Gastrocnemius medialis (tissue), 4 donors: ENCODE measurements around the gene TMEM52. TPM values are rescaled to one million over a fixed set of nuclear protein-coding genes. Genes with fewer than 3 reads are reported as not detected.

ENCODE experiments used
- ATAC-seq, 2 donors: fragments of 150-250 bp; one replicate each; pipeline ENCODE4 v1.9.1; 2016
- DNase-seq, 2 donors: peaks; one replicate each; pipeline ENCODE4 v3.0.0-alpha.2; 2019
- H3K27ac ChIP-seq, 4 donors: fragments of 200-600 bp; sonication (generic); 1 replicate in 1 of 4; 2 replicates in 3 of 4; pipeline ENCODE4 v1.5.1; 2016 to 2018; ENCODE audit warnings: mild to moderate bottlenecking in 2 of 4, moderate library complexity in 1 of 4
- H3K27me3 ChIP-seq, 3 donors: fragments of 200-600 bp; sonication (generic) in 2 of 3; 1 replicate in 1 of 3; 2 replicates in 2 of 3; pipeline versions ENCODE4 v1.5.1 to v1.6.0; 2016 to 2019; ENCODE audit warnings: mild to moderate bottlenecking in 1 of 3, moderate library complexity in 1 of 3
- H3K36me3 ChIP-seq, 2 donors: fragments of 200-600 bp; sonication (generic) in 1 of 2; one replicate each; pipeline ENCODE4 v1.5.1; 2017 to 2018
- H3K4me1 ChIP-seq, 2 donors: fragments of 200-600 bp; sonication (generic) in 1 of 2; one replicate each; pipeline ENCODE4 v1.5.1; 2016 to 2017; ENCODE audit warnings: mild to moderate bottlenecking in 2 of 2
- H3K4me3 ChIP-seq, 4 donors: fragments of 200-600 bp; sonication (generic) in 3 of 4; 1 replicate in 1 of 4; 2 replicates in 3 of 4; pipeline ENCODE4 v1.5.1; 2016 to 2019; ENCODE audit warnings: mild to moderate bottlenecking in 2 of 4
- H3K9me3 ChIP-seq, 3 donors: fragments of 200-600 bp; sonication (generic) in 2 of 3; 1 replicate in 1 of 3; 2 replicates in 2 of 3; pipeline ENCODE4 v1.5.1; 2016 to 2019
- CTCF ChIP-seq, 5 experiments: fragments of 450-650 bp in 3 of 5; fragments of 200-600 bp in 2 of 5; sonication (generic) in 2 of 5; IDR thresholded peaks in 4 of 5; conservative IDR thresholded peaks in 1 of 5; 1 replicate in 4 of 5; 2 replicates in 1 of 5; pipeline ENCODE4 v1.5.1; 2016 to 2019; ENCODE audit warnings: antibody characterized with exemption in 5 of 5, mild to moderate bottlenecking in 3 of 5, moderate library complexity in 3 of 5
- POLR2A ChIP-seq, 2 donors: fragments of 450-650 bp; IDR thresholded peaks; one replicate each; pipeline ENCODE4 v1.6.1; 2017; ENCODE audit warnings: antibody characterized with exemption in 2 of 2, mild to moderate bottlenecking in 2 of 2, moderate library complexity in 2 of 2
- in situ Hi-C, 4 donors: fragments of 200-750 bp; cut with MboI; loops; one replicate each; pipeline versions ENCODE4 v1.15.0 to v1.8.0; 2017; ENCODE audit warnings: low sequenced_read_pairs in 4 of 4
- intact Hi-C: fragments of 100-400 bp; cut with DNase I; formaldehyde crosslinking; loops from one replicate; pipeline ENCODE4 v1.15.1; 2023; ENCODE audit warnings: low total_unique reads
- total RNA-seq, 4 donors: library from RNA; depleted of rRNA; stranded (reverse); fragments of >200 nt; gene quantifications; one replicate each; pipeline versions ENCODE4 v1.1.0 to v1.2.3, GENCODE V29; 2016

Gene TMEM52
- total RNA-seq, 4 donors from 2014 or later, result 43.3 to 155 (median 67.2) TPM

- in situ Hi-C loops, result loop anchor here in 2 of 4 donors (10.0 to 25.0 kb wide), 2 partner anchors 97 to 119 kb away; no protein-coding TSS in a partner anchor
Observed at GRCh38 chr1:1881727-1882126, 37.4 kb downstream of the TMEM52 start.

GRCh38 chr1:1880617-1881312 lies 38.3 kb downstream of the TMEM52 start:
- no peaks in the 10 kb centered on the region for H3K27me3 ChIP-seq
- H3K4me3 ChIP-seq, result no peak overlapping the region
- intact Hi-C loops, result no loop called here
- H3K9me3 ChIP-seq, result no peaks in the 10 kb centered on the region
- H3K4me1 ChIP-seq, result peaks cover 25 to 52% of the 10 kb centered on the region in 2 donors
- DNase-seq, result no peak
- no peak overlapping the region for H3K27ac ChIP-seq
- ATAC-seq, result no peak
- in situ Hi-C loops, result loop anchor here in 2 of 4 donors (10.0 to 25.0 kb wide), 2 partner anchors 96 to 118 kb away; no protein-coding TSS in a partner anchor
- TF ChIP-seq POLR2A (IDR thresholded peaks at IDR 0.05) (no peak), CTCF (IDR thresholded peaks at IDR 0.05 in 4 of 5, conservative IDR thresholded peaks at IDR 0.05 in 1 of 5) (no peak)
- no peaks in the 10 kb centered on the region for H3K36me3 ChIP-seq

More at GRCh38 chr1:1881727-1882126, 37.4 kb downstream of the TMEM52 start:
- intact Hi-C loops, result no loop called here
- Histone ChIP-seq H3K4me1 (peaks cover 18 to 56% of the 10 kb centered on the region in 2 donors), H3K36me3 (no peaks in the 10 kb centered on the region), H3K27me3 (no peaks in the 10 kb centered on the region), H3K27ac (no peak overlapping the region), H3K9me3 (no peaks in the 10 kb centered on the region), H3K4me3 (no peak overlapping the region)
- DNase-seq (no peak), ATAC-seq (no peak)
- no peak for TF ChIP-seq CTCF (IDR thresholded peaks at IDR 0.05 in 4 of 5, conservative IDR thresholded peaks at IDR 0.05 in 1 of 5)
- no peak for TF ChIP-seq POLR2A (IDR thresholded peaks at IDR 0.05)

GRCh38 chr1:1879942-1880341 lies 39.1 kb downstream of the TMEM52 start:
- H3K36me3 ChIP-seq, result no peaks in the 10 kb centered on the region
- H3K9me3 ChIP-seq, result no peaks in the 10 kb centered on the region
- intact Hi-C loops (no loop called here), in situ Hi-C loops (loop anchor here in 2 of 4 donors (10.0 to 25.0 kb wide), 2 partner anchors 95 to 118 kb away; no protein-coding TSS in a partner anchor)
- DNase-seq (no peak), ATAC-seq (no peak)
- H3K27ac ChIP-seq, result no peak overlapping the region
- peaks cover 25 to 52% of the 10 kb centered on the region in 2 donors for H3K4me1 ChIP-seq
- no peaks in the 10 kb centered on the region for H3K27me3 ChIP-seq
- H3K4me3 ChIP-seq, result no peak overlapping the region
- TF ChIP-seq CTCF (IDR thresholded peaks at IDR 0.05 in 4 of 5, conservative IDR thresholded peaks at IDR 0.05 in 1 of 5) (no peak), POLR2A (IDR thresholded peaks at IDR 0.05) (no peak)

GRCh38 chr1:1877865-1878436 lies 41.1 kb downstream of the TMEM52 start:
- no peaks in the 10 kb centered on the region for H3K36me3 ChIP-seq
- in situ Hi-C loops (loop anchor here in 1 of 4 donors (25.0 kb wide), 1 partner anchor 116 kb away; no protein-coding TSS in a partner anchor), intact Hi-C loops (no loop called here)
- no peak for ATAC-seq
- peaks cover 30 to 57% of the 10 kb centered on the region in 2 donors for H3K4me1 ChIP-seq
- TF ChIP-seq CTCF (IDR thresholded peaks at IDR 0.05 in 4 of 5, conservative IDR thresholded peaks at IDR 0.05 in 1 of 5), result no peak
- TF ChIP-seq POLR2A (IDR thresholded peaks at IDR 0.05), result no peak
- no peaks in the 10 kb centered on the region for H3K27me3 ChIP-seq
- no peaks in the 10 kb centered on the region for H3K9me3 ChIP-seq
- DNase-seq, result no peak
- no peak overlapping the region for H3K27ac ChIP-seq
- H3K4me3 ChIP-seq, result no peak overlapping the region
